Inferior parietal cortex (tissue), 1 donor: ENCODE data around the gene RNF123.

Source experiments
- DNase-seq: peaks from one replicate; pipeline ENCODE4 v3.0.0-alpha.2; 2016; ENCODE audit errors: extremely low spot score

The RNF123 gene

GRCh38 chr3:49658711-49659110 lies 30.6 kb upstream of the RNF123 start:
- no peak for DNase-seq

- DNase-seq = no peak
Observed at GRCh38 chr3:49659756-49660155, 29.6 kb upstream of the RNF123 start.

- no peak for DNase-seq
Observed at GRCh38 chr3:49661281-49661680, 28.1 kb upstream of the RNF123 start.

- DNase-seq = no peak
Observed at GRCh38 chr3:49662021-49662420, 27.3 kb upstream of the RNF123 start.

GRCh38 chr3:49662720-49663413 lies 26.5 kb upstream of the RNF123 start:
- DNase-seq = no peak

- DNase-seq = no peak
Observed at GRCh38 chr3:49663831-49664230, 25.5 kb upstream of the RNF123 start.

- no peak for DNase-seq
Observed at GRCh38 chr3:49664300-49664699, 25.1 kb upstream of the RNF123 start.

GRCh38 chr3:49665822-49666519 lies 23.4 kb upstream of the RNF123 start:
- DNase-seq = no peak

GRCh38 chr3:49666592-49666991 lies 22.8 kb upstream of the RNF123 start:
- no peak for DNase-seq

- no peak for DNase-seq
Observed at GRCh38 chr3:49667701-49668413, 21.5 kb upstream of the RNF123 start.

- no peak for DNase-seq
Observed at GRCh38 chr3:49668414-49668797, 21.0 kb upstream of the RNF123 start.

- DNase-seq = no peak
Observed at GRCh38 chr3:49668861-49669260, 20.5 kb upstream of the RNF123 start.

- no peak for DNase-seq
Observed at GRCh38 chr3:49669352-49669751, 20.0 kb upstream of the RNF123 start.

- DNase-seq = no peak
Observed at GRCh38 chr3:49670940-49671290, 18.4 kb upstream of the RNF123 start.

GRCh38 chr3:49671291-49672288 lies 17.8 kb upstream of the RNF123 start:
- DNase-seq = peak; percentile 68

GRCh38 chr3:49673121-49673714 lies 16.1 kb upstream of the RNF123 start:
- no peak for DNase-seq

- peak; percentile 87 for DNase-seq
Observed at GRCh38 chr3:49673715-49674496, 15.5 kb upstream of the RNF123 start, which contains the start of gene APEH. Gene APEH, plus strand, starts transcription at chr3:49674351. Its CDS starts 51 bp downstream, at chr3:49674402.

GRCh38 chr3:49674497-49674983 lies 14.8 kb upstream of the RNF123 start:
- no peak for DNase-seq

GRCh38 chr3:49675912-49676311 lies 13.4 kb upstream of the RNF123 start:
- no peak for DNase-seq
